ENCODE data around the gene TFPT.

Gene TFPT

DNA sequence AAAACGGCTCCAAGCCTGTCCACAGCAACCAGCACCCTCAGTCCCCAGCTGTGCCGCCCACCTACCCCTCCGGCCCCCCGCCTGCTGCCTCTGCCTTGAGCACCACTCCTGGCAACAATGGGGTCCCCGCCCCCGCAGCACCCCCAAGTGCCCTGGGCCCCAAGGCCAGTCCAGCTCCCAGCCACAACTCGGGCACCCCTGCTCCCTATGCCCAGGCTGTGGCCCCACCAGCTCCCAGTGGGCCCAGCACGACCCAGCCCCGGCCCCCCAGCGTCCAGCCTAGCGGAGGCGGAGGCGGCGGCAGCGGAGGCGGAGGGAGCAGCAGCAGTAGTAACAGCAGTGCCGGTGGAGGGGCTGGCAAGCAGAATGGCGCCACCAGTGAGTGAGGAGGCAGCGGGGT is 32.7 kb upstream of the TFPT start:
- no peak for DNase-seq

DNA sequence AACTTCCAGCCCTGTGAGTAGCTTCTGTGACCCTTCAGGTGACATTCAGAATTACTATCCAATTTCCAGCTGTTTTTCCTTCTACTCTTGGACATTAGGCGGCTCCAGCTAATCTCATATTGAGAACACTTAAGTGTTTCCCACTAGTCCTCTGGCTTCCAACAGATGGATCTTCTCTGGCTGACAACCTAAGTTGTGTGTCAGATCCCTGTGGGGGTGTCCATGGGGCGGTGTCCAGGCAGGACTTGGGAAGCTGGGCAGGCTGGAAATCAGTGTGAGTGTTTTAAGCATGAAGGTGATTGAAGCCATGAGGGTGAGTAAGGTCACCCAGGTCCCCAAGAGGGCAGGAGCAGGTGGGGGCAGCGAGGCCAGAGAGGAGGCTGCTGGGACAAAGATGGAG is 32.2 kb upstream of the TFPT start:
- DNase-seq: no peak

DNA sequence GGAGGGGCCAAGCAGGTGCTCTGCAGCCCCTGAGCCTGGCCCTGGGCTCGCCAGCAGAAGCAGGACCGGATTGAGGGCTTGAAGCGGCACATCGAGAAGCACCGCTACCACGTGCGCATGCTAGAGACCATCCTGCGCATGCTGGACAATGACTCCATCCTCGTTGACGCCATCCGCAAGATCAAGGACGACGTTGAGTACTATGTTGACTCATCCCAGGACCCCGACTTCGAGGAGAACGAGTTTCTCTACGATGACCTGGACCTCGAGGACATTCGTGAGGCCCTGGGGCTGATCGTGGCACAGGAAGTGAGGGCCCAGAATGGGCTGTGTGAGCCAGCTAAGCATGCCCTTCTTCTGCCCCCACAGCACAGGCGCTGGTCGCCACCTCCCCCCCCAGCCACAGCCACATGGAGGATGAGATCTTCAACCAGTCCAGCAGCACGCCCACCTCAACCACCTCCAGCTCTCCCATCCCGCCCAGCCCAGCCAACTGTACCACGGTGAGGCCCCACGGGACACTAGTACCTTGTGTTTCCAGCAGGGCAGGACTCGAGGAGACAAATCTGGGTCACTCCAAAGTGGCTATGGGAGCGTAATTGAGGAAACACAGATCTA is 30.2 kb upstream of the TFPT start:
- no peak for DNase-seq

DNA sequence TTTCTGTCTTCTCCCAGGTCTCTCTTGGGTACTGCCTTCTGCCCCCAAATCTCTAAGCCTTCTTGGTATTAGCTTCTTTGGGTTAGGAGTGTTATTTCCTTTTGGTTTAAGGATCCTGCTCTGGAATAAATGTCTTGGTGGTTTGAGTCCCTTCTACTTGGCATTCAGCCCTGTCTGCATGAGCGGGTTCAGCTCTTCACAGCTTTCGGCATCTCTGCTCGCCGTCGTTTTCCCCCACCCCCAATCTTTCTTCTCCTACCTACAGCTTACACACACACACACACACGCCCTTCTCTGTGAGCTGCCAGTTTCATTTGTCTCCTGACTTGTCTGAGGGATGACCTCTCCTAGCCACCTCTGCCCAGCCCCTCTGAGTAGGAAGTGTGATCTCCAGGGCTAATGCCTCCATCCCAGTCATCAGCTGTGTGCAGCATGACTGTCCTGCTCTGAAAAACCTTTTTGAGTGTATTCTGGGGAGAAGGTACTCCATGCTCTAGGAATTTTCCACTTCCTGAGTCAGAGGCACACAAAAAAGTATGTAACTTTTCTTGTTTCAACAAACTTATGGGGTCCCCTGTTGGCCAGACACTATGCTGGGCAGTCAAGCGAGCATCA is 26.8 kb upstream of the TFPT start:
- no peak for DNase-seq

- DNase-seq: no peak
Measured at GRCh38 chr19:54141356-54141755, 25.9 kb upstream of the TFPT start.

DNA sequence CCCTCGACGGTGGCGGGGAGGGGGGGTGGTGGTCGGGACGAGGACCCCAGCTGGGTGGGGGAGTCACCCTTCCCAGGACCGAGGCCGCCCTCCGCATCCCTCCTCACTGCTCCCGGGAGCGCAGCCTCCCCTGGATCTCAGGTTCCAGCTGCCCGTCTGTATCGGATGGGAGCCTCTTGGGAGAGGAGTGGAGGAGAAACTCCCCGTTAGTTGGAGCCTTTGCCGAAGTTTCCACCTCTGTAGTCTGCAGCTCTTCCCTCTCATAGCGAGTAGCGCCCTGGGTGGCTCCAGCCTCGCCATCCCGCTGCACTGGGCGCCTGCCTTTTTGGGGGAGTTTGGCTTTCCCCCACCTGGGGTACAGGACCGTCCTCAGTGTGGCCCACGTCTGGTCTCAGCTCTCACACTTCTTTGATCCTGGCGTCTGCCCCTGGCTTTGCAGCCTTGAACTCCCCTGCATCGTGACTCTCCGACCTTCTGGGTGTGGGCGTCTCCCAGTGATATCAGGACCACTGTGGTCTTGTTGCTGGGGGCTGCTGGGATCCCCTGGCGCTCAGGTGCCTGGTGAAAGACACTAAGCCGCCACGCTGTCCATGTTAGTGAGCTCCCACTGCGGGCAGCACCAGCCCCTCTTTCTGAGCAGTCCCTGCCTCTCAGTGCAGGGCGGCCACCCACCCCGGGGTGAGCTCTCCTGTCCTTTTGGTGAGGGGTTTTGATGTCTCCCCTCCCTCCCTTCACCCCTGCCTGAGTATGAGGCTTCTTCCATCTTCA is 23.2 kb upstream of the TFPT start:
- no peak for DNase-seq

- DNase-seq: no peak
Measured at GRCh38 chr19:54137699-54138488, 22.4 kb upstream of the TFPT start, which contains the start of gene CNOT3. Gene CNOT3, plus strand, starts transcription at chr19:54137762. Its CDS starts 5,217 bp downstream, at chr19:54142979.

- DNase-seq: peak; percentile 99 to 100 (median 100)
Measured at GRCh38 chr19:54136864-54137698, 21.6 kb upstream of the TFPT start.

- peak in 1 of 3 donors; percentile 29 for DNase-seq
Measured at GRCh38 chr19:54136086-54136863, 20.8 kb upstream of the TFPT start.

- no peak for DNase-seq
Measured at GRCh38 chr19:54133957-54134590, 18.6 kb upstream of the TFPT start.

DNA sequence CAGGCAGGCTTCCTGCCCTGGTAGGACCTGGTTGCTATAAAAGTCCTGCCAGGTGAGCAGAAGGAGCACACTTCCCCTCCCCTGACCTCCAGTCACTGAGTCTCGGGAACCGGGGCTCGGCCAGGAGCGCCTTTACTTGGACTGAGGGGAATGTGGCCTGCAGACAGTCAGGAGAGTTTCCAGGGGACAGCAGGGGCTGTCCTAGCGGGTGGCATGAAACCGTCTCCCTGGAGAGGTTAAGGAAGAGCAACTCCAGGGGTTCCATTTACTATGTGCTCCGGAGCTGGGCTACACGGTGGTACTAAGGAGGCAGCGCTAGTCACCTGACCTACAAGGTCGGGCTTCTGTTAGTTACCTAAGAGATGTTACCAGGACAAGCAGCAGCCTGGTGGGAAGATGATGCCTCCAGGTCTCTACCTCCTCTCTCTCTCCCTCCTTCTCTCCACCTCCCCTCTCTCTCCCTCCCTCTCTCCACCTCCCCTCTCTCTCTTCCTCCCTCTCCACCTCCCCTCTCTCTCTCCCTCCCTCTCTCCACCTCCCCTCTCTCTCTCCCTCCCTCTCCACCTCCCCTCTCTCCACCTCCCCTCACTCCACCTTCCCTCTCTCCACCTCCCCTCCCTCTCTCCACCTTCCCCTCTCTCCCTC is 18.0 kb upstream of the TFPT start:
- peak in 1 of 3 donors; percentile 73 for DNase-seq

- DNase-seq: no peak
Measured at GRCh38 chr19:54129617-54129996, 14.2 kb upstream of the TFPT start.

GRCh38 chr19:54128796-54129616 is 13.5 kb upstream of the TFPT start:
- DNase-seq: no peak

DNA sequence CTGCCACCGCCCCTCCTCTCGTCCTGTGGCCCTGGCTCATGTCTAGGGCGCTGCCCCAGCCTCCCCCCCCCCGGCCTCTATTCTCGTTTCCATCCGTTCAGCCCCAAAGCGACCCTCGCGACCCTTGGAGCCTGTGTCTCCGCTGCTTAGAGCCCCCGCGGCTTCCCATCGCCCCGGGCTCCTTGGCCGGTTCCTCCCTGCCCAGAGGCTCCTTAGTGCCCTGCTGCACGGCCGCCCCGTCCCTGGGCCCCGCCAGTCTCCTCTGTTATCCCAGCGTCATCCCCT is 12.9 kb upstream of the TFPT start:
- DNase-seq: no peak

- DNase-seq: no peak
Measured at GRCh38 chr19:54127688-54128440, 12.4 kb upstream of the TFPT start.

DNA sequence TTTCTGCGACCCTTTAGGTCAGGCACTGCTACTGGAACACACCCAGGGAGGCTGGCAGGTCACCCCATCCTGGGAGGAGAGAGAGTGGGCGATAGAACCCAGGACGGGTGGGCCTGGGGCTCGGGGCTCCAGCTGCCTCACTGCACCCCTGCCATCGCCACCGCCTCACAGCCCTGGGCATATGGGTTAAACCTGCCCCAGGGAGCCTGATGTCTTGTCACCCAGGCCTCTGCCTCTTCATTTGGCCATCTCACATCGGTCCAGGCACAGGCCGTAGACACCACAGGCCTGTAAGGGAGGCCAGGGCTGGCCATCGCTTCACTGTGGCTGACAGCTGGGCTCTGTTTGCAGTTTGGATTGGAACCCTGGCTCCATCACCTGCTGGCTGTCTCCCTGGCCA is 10.3 kb upstream of the TFPT start:
- DNase-seq: no peak

- DNase-seq: no peak
Measured at GRCh38 chr19:54124393-54124792, 8.9 kb upstream of the TFPT start.

GRCh38 chr19:54123682-54124081 is 8.2 kb upstream of the TFPT start:
- no peak for DNase-seq

DNA sequence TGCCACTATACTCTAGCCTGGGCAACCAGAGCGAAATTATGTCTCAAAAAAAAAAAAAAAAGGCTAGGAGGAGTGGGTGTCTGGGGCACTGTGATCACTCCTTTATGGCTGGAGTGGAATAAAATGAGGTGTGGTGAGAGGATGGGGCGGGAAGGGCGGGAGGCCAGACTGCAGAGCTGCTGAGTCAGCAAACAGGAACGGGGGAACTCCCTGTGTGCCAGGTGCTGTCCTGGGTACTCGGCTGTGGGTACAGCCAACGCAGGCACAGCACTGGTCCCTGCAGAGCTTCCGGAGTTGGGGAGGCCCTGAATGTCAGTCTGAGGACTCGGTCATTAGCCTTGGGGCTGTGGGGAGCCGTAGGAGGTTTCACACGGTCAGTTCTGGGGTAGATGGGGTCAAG is 5.8 kb upstream of the TFPT start:
- no peak for DNase-seq
